GM12892 (cell line): ENCODE data around the gene PLCZ1.
"Not testable (repeated sequence)": the region's sequence is repeated elsewhere in the genome, so short reads cannot be mapped to it uniquely, and the experiment has no call there.

Experiments
- DNase-seq: peaks from one replicate; pipeline ENCODE4 v3.0.0; 2011; ENCODE audit not compliant: insufficient read length
- FAIRE-seq: peaks from 2 replicates; lab custom pipeline; 2011; peaks lifted over from hg19 to GRCh38; lab: Jason Lieb, UNC
- POLR2A ChIP-seq: IDR thresholded peaks from 2 replicates; pipeline ENCODE4 v1.6.1; 2011; ENCODE audit warnings: low read depth, low read length, control low read depth
- POLR2AphosphoS5 ChIP-seq: IDR thresholded peaks from 2 replicates; pipeline ENCODE4 v1.6.1; 2011; ENCODE audit warnings: low read depth, low read length, control low read depth
- TAF1 ChIP-seq: IDR thresholded peaks from 2 replicates; pipeline ENCODE4 v1.6.1; 2011; ENCODE audit warnings: low read depth, mild to moderate bottlenecking, control low read depth, low read length, borderline replicate concordance

PLCZ1 gene

GRCh38 chr12:18747895-18748294, 10.1 kb upstream of the PLCZ1 start:
- FAIRE-seq (no peak), DNase-seq (no peak)
- TF ChIP-seq POLR2A: no peak
- no peak for TF ChIP-seq TAF1
- no peak for TF ChIP-seq POLR2AphosphoS5

GRCh38 chr12:18731156-18731555, 6.7 kb downstream of the PLCZ1 start:
- no peak for DNase-seq
- no peak for FAIRE-seq
- TF ChIP-seq TAF1: no peak
- TF ChIP-seq POLR2AphosphoS5: no peak

- no peak for TF ChIP-seq POLR2AphosphoS5
- TF ChIP-seq TAF1: no peak
- no peak for TF ChIP-seq POLR2A
- FAIRE-seq (no peak), DNase-seq (no peak)
Measured at GRCh38 chr12:18723752-18724151, 14.1 kb downstream of the PLCZ1 start.

- FAIRE-seq: no peak
- DNase-seq: no peak
- TF ChIP-seq TAF1 (no peak), POLR2AphosphoS5 (no peak), POLR2A (no peak)
Measured at GRCh38 chr12:18721452-18721851, 16.4 kb downstream of the PLCZ1 start.

- no peak for DNase-seq
- TF ChIP-seq TAF1 (no peak), POLR2AphosphoS5 (no peak), POLR2A (no peak)
- FAIRE-seq: no peak
Measured at GRCh38 chr12:18720690-18721089, 17.1 kb downstream of the PLCZ1 start.

GRCh38 chr12:18719922-18720510, 17.8 kb downstream of the PLCZ1 start:
- FAIRE-seq (no peak), DNase-seq (no peak)
- TF ChIP-seq POLR2A (no peak), POLR2AphosphoS5 (no peak), TAF1 (no peak)

GRCh38 chr12:18718462-18718861, 19.4 kb downstream of the PLCZ1 start:
- FAIRE-seq (no peak), DNase-seq (no peak)
- TF ChIP-seq POLR2AphosphoS5 (no peak), TAF1 (no peak), POLR2A (no peak)

- no peak for FAIRE-seq
- TF ChIP-seq POLR2A (no peak), POLR2AphosphoS5 (no peak), TAF1 (no peak)
Measured at GRCh38 chr12:18716236-18716635, 21.6 kb downstream of the PLCZ1 start.

GRCh38 chr12:18706798-18707197, 31.0 kb downstream of the PLCZ1 start:
- DNase-seq (no peak), FAIRE-seq (no peak)
- no peak for TF ChIP-seq POLR2AphosphoS5

More at GRCh38 chr12:18716236-18716635, 21.6 kb downstream of the PLCZ1 start:
- DNase-seq: no peak

- TF ChIP-seq POLR2AphosphoS5 (no peak), POLR2A (no peak), TAF1 (no peak)
- FAIRE-seq (no peak), DNase-seq (no peak)
Measured at GRCh38 chr12:18703911-18704310, 33.9 kb downstream of the PLCZ1 start.

- TF ChIP-seq TAF1 (no peak), POLR2AphosphoS5 (no peak), POLR2A (no peak)
- FAIRE-seq (no peak), DNase-seq (no peak)
Measured at GRCh38 chr12:18703321-18703720, 34.5 kb downstream of the PLCZ1 start.

GRCh38 chr12:18700271-18700670, 37.5 kb downstream of the PLCZ1 start:
- TF ChIP-seq TAF1 (no peak), POLR2AphosphoS5 (no peak), POLR2A (no peak)
- FAIRE-seq (no peak), DNase-seq (no peak)

GRCh38 chr12:18696971-18697602, 40.7 kb downstream of the PLCZ1 start:
- DNase-seq (no peak), FAIRE-seq (no peak)
- no peak for TF ChIP-seq POLR2AphosphoS5

- not testable (repeated sequence) for FAIRE-seq, DNase-seq
Measured at GRCh38 chr12:18693986-18694385, 43.8 kb downstream of the PLCZ1 start.

GRCh38 chr12:18690653-18691052, 47.2 kb downstream of the PLCZ1 start:
- DNase-seq: no peak
- no peak for FAIRE-seq
- TF ChIP-seq TAF1 (no peak), POLR2A (no peak), POLR2AphosphoS5 (no peak)
